GM21723 (cell line): Measurements from ENCODE around the gene BRIP1.
"Not testable (repeated sequence)": the region's sequence is repeated elsewhere in the genome, so short reads cannot be mapped to it uniquely, and the experiment has no call there.

Experiments
- ATAC-seq: cut with Tn5 transposase; IDR thresholded peaks from one replicate; pipeline ENCODE4 v1.9.1; 2021; ENCODE audit warnings: mild to moderate bottlenecking, moderate library complexity; ENCODE audit not compliant: unreplicated experiment

BRIP1 gene

DNA sequence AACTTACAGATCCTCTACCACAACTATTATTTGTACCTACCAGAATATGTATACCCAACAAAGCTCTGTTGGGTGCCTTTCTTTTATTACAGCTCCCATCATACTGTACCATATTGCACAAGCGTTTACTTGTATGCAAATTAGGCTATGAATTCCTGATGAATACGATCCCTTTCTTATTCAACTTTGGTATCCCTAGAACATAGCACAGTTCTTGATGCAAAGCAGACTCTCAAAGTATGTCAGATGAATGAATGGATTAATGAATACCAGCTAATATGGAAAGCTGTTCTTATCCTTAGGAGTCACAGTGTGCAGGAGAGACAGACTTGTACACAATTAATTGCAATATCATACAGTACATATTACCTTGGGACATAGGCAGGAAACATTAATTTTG, 192.6 kb downstream of the BRIP1 start:
- ATAC-seq: no peak

DNA sequence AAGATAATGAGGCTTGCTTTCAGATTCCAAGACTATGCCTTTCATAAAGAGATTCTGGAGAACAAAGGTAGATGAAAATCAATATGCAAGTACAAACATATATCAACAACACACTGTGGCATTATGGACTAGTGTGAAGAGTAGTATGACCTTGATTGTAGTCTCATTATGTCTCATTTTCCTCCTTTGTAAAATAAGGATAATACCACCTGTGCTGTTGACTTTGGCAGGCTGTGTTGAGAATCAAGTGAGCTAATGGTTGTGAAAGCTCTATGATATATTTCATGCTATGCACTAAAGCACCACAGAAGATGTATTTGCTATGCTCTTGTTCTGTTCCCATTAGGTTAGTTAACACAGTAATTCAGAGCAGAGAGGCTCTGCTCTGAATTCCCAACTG, 193.8 kb downstream of the BRIP1 start:
- no peak for ATAC-seq

DNA sequence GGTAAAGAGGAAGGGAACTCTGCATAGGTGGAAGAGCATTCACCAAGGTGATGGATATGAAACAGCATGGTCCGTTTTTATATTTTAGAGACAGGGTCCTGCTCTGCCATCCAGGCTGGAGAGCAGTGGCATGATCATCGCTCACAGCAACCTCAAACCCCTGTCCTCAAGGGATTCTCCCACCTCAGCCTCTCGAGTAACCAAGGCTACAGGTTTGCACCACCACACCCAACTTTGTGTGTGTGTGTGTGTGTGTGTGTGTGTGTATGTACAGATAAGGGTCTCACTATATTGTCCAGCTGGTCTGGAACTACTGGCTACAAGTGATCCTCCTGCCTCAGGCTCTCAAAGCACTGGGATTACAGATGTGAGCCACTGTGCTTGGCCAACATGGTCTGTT, 194.8 kb downstream of the BRIP1 start:
- no peak for ATAC-seq

DNA sequence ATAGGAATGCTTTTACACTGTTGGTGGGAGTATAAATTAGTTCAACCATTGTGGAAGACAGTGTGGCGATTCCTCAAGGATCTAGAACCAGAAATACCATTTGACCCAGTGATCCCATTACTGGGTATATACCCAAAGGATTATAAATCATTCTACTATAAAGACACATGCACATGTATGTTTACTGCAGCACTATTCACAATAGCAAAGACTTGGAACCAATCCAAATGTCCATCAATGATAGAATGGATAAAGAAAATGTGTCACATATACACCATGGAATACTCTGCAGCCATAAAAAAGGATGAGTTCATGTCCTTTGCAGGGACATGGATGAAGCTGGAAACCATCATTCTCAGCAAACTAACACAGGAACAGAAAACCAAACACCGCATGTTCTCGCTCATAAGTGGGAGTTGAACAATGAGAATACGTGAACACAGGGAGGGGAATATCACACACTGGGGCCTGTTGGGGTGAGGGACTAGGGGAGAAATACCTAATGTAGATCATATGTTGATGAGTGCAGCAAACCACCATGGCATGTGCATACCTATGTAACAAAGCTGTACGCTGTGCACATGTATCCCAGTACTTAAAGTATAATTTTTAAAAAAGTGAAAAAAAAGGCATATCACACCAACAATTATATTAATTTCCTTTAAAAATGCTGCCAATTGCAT, 196.8 kb downstream of the BRIP1 start:
- not testable (repeated sequence) for ATAC-seq

DNA sequence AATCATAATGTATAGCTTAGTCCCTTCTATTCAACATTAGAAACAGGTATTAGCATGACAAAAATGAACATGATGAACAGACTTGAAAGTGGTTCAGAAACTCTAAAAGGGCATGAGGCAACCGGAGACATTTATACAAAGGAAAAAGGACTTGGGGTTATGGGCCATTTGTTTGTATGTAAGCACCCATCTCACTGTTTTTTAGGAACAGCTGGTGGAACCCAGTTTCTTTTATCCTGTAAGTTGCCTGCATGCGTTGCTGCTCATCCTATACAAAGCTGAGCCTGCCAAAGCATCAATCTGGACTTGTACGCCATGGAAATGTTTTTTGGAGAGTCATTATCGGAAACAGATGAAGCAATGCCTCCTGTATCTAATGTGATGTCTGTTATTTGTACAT, 200.0 kb downstream of the BRIP1 start:
- no peak for ATAC-seq

DNA sequence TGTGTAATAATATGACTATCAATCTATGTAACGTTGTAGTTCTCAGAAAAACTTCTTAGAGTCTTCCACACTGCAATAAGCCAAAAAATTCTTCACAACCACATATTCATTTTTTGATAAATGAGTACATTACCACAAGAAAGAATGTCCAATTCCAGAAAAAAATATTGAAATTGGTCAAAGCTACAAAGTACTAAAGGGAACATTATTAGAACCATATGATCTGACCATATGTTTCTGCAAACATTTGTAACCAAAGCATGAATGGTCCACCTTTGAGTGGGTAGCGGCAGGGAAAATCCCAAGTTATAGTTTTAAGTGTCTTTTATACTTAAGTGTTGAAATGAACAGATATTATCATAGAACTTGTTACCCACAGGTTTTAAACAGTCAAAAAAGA, 200.6 kb downstream of the BRIP1 start:
- ATAC-seq: no peak

DNA sequence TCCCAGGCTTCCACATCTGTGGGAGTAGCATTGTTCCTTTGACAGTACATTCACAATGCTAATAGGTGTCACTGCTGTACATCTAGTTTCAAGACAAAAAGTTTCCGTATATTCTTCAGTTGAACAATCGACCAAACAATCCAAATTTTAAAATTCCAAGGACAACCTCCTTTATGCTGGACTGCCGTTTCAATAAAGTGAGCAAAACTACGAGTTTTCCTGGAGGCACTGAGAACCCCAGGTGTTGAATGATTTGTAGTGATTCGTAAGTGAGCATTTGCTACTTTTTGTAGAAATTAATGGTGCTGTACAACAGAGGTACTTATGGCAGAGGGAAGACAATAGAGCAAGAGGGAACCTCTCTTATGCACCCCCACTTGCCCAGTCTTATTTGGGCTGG, 201.1 kb downstream of the BRIP1 start:
- no peak for ATAC-seq

DNA sequence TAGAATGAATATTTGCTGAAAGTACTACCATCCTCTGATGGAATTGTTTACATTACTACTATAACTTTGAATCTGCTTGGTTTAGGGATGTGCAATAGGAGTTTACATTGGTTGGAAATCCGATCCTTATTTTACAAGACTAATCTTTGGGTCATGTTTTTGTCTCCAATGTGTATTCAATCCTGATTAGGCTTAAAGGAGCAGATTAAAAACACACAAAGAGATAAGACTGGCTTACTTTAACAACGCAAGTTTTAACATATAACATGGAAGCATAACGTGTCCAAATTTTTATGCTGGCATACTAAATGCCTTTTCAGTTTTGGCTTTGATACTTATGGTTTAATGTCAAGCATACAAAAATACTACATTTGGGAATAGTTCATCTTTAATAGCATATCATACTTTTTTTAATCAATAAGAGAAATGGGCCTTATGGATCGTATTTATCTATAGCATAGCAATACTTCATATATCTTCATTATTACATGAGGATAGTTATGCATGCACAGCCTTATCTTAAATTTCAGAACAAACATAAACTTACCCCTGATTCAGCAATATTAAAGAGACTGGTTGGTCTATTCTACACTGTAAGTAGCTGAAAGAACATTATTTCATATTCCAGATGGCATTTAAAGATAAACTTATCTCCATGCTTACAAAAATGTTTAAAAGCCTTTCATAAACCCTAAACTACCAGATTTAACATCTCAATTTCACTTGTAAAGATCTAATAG, 202.4 kb downstream of the BRIP1 start:
- ATAC-seq: no peak

DNA sequence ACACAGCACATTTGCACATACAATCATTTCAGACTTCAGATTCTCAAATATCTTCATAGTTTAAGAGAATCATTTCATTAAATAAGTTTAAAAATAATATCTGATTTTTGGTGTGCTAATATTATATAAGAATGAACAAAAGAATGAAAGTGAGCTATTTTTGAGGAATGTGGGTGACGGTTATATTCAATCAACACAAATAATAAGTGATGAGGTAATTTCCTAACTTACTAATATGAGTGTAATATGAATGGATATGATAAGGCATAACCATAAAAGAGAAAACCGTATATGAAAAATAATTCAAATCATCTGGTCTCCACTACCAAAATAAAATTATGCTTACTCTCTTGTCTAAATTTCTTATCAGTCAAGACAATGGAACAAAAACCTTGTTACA, 203.9 kb downstream of the BRIP1 start:
- no peak for ATAC-seq

DNA sequence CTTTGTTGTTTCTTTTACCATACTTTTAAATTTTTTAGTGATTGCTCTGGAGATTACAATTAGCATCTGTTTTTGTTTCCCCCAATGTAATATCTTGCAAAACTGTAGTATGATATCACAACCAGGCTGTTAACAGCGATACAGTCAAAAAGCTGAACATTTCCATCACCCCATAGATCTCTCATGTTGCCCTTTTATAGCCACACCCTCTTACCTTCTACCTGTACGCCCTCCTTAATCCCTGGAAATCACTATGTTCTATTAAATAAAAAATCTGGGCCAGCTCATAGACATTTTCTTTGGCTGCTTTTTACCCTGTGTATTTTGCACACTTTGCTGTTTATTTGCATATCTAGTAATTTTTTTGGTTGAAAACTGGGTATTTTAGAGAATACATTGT, 205.1 kb downstream of the BRIP1 start:
- ATAC-seq: no peak

DNA sequence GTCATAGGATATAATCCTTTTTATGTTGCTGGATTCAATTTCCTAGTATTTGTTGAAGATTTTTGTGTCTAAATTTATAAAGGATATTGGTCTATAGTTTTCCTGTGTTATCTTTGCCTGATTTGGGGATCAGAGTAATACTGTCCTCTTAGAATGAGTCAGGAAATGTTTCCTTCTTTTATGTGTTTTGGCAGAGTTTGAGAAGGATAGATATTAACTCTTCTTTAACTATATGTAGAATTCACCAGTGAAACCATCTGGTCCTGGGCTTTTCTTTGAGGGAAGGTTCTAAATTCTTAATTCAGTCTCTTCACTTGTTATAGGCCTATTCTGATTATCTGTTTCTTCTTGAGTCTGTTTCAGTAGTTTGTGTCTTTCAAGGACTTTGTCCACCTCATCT, 206.0 kb downstream of the BRIP1 start:
- no peak for ATAC-seq

DNA sequence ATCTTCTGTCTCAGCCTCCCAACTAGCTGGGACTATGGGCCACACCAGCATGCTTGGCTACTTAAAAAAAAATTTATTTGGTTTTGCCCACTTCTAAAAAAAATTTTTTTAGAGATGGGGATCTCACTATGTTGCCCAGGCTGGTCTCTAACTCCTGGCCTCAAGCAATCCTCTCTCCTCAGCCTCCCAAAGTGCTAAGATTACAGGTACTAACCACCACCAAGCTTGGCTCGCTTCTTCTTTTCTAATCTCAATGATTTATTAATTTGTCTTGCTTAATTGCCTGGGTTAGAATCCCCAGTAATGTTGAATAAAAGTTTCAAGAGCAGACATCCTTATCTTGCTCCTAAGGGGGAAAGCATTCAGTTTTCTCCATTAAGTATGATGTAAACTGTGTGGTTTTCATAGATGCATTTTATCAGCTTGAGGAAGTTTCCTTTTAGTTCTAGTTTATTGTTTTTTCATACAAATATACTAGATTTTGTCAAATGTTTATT, 206.6 kb downstream of the BRIP1 start:
- ATAC-seq: no peak

DNA sequence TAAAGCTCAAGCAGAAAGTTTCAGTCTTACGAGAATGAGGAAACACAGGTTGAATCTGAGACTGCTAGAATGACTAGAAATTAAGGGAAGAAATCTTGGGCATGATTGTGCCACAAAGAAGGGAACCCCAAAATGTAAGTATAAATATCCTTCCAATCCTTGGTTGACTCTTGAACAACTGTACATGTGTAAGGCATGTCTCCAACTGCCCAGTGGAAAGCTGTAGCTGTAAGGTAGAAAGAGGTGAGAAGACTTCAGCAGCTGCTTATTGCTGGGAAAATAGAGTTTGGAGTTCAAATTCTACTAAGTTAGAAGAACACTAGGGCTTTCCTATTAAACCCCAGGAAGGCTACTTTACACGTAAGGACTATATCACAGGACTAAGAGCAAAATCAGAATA, 212.6 kb downstream of the BRIP1 start:
- no peak for ATAC-seq

DNA sequence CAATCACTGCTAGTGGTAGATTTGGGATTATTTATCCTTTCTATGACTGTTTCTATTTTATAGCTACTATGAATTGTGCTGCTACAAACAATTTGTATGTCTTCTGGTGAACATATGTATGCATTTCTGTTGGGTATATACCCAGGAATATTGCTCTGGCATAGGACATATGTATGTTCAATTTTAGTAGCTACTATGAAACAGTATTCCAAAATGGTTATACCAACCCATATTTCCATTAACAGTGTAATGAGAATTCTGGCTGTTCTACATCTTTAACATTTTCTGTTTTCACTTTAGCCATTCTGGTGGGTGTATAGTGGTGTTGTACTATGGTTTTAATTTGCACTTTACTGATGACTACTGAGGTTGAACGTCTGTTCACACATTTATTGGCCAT, 214.7 kb downstream of the BRIP1 start:
- no peak for ATAC-seq

DNA sequence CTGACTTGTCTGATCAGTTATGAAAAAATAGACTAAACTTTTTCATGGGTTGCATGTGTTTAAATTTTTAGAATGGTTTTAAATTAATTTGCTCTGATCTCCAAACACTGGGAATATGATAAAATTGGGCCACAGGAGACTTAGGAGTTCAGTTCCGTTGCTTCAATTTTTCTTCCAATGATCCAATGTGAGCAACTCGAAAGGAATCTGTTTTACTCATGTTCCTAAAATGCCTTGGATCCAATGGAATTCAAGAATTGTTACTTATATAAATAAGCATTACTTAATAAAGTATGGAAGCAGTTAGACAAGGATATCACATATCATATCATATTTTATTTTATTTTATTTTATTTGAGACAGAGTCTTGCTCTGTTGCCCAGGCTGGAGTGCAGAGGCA, 216.3 kb downstream of the BRIP1 start:
- ATAC-seq: no peak

DNA sequence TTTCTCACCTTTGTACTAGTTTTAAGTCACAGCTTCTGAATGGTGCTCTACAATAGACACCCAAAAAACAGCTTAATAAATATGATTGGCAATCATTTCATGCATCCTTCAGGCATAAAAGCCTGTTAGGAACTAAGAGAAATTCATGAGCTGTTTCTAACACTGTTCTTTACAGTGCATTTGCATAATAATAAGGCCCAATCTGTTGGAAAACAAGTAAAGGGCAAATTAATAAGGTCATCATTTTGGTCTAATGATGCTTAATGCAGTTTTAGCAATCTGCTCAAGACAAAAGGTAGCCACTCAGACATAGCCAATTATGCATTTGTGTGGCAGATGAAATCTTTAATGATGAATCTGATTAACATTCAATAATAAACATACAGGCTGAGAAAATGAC, 216.8 kb downstream of the BRIP1 start:
- ATAC-seq: no peak

DNA sequence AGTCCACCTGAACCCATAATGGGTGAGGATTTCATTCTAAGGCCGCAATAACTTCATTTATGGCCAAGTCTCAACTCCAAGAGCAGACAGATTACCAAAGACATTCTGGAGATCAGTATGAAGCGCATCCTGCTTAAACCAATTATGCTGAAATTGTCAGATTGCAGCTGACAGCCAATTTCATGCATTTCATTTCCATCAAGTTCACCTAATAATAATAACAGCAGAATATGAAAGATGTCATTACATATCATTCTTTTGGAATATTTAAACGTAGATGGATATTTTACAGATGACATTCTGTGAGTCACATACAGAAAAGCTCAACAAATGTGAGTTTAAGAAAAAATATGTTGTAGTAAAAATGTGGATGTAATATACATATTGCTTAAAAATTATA, 217.4 kb downstream of the BRIP1 start:
- ATAC-seq: no peak

DNA sequence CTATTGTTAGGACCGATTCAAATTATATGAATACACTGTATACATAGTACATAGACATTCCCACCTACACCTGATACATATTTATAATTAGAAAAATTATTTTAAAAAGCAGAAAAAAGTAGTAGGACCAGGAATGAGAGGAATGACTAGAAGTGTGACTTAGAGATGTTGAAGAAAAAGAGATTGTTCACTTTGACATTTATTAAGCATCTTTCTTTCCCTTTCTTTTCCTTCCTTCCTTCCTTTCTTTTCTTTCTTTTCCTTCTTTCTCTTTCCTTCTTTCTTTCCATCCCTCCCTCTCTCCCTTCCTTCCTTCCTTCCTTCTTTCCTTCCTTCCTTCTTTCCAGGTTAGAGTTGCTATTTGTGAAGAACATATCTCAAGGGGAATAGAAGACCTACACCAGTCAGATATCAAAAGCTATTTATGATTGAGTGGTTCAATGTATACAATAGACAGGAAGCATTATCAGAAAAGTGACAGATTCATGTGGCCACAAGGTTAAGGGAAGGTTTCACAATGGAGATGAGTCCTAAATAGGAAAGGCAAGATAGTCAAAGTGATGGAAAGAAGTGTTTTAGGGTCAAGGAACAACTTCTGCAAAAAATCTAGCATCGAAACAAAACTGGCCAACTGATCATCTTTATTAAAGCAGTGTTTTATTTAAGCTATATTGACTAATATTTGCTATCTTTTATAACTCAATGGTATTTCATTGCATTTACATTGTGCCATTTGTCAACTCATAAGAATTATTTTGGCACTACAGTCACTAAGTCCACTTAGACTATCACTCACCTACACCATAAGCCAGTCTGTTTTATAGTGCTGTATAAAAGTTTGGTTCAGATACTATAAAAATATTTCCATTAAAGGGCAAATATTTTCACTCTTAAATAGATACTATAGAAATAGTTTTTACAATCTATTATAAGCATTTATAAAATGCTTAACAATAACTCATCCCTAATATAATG, 218.2 kb downstream of the BRIP1 start:
- no peak for ATAC-seq

DNA sequence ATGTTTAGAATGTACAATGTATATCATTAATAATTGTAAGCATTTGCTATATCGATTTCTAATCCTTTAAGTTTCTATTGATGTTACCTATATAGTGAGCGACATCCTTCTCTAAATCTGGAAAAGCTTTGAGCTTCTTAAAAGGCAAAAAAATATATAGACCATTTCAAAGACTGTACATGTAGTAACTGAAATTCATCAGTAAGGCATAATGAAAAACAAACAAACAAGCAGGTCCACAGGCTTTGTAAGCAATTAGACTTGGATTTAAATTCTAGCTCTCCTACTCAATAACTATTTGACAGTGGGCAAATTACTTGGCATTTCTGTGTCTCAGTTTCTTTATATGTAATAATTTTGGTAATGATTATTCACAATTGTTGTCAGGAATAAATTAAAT, 220.6 kb downstream of the BRIP1 start:
- no peak for ATAC-seq

DNA sequence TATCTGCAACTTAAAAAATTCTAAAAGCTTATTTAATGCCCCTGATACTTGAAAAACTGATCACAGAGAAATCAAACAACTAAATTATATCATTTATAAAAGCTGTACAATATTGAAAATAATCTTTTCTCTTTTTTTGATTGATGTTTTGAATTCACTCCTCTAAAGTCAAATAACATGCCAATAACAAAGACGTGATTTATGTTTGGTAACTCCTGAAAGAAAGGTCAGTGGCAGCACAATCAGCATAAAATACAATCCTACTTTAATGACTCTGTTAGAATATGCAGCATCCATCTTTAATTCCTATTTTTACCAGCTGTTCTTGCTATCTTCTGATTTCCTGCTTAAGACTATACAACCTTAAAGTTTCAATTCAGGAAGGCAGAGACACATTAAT, 221.6 kb downstream of the BRIP1 start:
- ATAC-seq: no peak

DNA sequence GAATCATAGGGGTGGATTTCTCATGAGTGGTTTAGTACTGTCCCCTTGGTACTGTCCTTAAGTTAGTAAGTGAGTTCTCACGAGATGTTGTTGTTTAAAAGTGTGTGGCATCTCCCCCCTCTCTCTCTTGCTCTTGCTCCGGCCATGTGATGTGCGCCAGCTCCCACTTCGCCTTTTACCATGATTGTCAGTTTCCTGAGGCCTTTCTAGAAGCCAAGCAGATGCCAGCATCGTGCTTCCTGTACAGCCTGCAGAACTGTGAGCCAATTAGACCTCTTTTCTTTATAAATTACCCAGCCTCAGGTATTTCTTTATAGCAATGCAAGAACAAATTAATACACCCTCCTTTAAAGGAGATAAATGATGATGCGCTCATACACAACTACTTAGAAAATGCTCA, 222.2 kb downstream of the BRIP1 start:
- no peak for ATAC-seq
